Measurements from ENCODE around the gene TLR2.

Gene TLR2

GRCh38 chr4:153684182-153684970, at the start of gene TLR2:
Gene TLR2, plus strand, starts transcription at chr4:153684280. Its CDS starts 18,628 bp downstream, at chr4:153702908.
- peak; percentile 80 for DNase-seq

DNA sequence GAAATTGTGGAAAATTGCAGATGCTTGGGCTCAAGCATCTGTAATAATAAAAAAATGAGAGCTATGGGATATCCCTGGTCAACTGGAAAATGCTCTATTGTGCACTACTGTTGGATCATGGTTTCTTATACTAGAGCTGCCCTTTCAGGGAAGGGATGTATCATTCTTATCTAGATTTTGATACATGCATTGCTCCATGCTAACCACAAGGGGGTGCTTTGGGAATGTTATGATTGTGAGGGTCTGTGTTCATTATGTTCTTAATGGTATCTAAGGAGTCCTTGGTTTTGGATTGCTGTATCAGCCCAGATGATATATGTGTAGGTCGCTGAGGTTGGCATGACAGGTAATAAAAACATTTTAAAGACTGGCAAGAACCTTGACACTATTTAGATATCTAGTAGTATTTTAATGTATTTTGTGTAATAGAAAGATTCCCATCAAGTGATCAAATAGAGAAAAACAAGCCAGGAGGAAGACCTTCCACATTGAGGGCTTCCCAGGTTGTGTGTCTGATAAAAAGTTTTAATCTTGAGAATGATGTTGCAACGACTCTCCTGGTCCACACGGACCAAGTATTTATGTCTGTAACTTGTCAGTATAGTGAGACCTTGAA, 49.2 kb upstream of the TLR2 start:
- peak; percentile 44 for DNase-seq

- no peak for DNase-seq
Measured at GRCh38 chr4:153635846-153636245, 48.2 kb upstream of the TLR2 start.

GRCh38 chr4:153637201-153637600, 46.9 kb upstream of the TLR2 start:
- DNase-seq, result no peak

- no peak for DNase-seq
Measured at GRCh38 chr4:153638011-153638410, 46.1 kb upstream of the TLR2 start.

DNA sequence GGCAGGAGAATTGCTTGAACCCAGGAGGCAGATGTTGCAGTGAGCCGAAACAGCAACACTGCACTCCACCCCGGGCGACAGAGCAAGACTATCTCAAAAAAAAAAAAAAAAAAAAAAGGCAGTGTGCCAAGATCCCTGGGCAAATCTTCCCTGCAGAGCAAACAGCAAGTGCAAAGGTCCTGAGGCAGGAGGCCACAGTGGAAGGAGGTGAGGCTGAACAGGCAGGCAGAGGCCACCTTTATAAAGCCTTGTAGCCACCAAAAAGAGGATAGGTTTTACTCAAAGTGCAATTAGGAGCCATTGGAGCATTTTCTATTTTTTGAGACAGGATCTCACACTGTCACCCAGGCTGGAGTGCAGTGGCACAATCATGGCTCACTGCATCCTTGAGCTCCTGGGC, 45.1 kb upstream of the TLR2 start:
- no peak for DNase-seq

DNA sequence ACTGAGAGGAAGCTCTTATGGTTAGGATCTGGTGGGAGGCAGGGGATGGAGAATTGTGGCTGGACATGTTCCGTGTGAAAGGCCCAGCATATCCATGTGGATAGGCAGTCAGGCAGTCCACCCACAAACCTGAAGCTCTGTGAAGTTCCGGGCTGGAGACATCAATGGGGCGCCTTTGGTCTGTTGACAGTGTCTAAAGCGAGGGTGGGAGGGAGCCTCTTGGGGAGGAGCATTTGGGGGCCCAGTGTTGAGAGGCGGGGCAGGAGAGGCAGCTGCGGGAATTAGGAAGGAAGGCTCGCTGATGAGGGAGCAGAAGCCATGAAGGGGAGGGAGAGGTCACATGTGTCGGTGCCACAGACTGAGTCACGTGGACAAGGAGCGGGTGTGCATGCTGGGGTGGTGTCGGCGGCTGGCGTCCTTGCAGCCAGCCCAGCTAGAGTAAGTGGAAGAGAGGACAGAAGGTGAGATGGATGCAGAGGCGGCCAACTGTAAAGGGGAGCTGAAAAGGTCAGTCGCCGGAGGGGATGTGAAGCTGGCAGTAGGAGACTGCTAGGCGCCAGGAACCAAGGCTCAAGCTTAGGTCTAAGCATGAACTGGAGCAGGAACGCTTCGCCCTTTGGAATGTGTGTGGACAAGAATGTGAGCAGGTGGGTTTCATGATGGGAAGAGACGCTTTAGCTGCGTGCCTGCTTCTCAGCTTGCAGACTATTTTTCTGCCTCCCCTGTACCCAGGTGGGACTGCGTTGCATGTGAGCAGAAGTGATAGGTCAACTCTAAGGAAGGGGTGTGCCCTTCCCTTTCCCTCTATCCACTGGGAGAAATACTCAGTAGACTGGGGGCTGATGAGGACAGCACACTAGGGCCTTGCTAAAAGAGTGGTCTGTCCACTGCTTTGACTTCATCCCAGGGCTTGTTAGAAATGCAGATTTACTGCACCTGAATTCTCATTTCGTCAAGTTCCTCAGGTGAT, 44.0 kb upstream of the TLR2 start:
- DNase-seq, result no peak

- no peak for DNase-seq
Measured at GRCh38 chr4:153641532-153641931, 42.5 kb upstream of the TLR2 start.

DNA sequence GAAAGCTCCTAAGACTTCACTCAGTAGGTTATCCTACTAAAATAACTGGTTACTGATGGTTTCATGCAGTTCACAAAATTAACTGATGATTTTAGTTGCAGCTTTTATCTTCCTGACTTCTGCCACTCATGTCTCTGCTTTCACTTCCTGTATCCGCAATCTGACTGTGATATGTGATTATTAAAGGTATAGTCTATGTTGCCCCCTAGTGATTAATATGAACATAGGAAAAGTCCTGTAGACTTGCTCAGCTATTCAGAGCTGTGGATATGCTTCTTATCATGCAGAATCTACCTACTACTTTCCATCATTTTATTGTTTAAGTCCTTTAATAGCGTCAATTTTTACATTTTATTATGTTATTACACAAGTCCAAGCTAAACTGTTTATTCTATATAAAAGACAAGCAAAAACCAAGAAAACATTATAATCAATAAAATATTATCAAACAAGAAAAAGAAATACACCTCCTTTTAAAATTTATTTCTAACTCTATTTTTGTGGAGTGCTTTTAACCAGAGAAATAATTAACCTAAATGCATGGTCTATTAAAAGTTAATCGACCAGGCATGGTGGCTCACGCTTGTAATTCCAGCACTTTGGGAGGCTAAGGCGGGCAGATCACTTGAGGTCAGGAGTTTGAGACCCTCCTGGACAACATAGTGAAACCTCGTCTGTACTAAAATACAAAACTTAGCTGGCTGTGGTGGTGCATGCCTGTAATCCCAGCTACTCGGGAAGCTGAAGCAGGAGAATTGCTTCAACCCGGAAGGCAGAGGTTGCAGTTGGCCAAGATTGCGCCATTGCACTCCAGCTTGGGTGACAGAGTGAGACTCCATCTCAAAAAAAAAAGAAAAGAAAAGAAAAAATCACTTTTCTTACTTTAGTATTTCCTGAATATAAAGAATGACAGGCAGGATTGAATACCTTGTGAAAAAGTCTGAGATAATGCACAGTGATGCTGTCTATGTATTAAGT, 40.4 kb upstream of the TLR2 start:
- peak; percentile 69 for DNase-seq

DNA sequence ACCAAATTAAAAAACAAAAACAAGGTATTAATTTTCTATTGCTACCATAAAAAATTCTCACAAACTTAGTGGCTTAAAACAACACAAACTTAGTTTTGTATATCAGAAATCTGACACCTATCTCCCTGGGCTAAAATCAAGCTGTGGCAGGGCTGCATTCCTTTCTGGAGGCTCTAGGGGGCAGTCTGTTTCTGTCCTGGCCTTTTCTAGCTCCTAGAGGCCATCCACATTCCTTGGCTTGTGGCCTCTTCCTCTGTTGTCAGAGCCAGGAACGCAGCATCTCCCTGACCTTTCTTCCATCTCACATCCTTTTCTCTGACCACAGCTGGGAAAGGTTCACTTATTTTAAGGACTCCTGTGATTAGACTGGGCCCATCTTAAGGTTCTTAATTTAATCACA, 38.9 kb upstream of the TLR2 start:
- DNase-seq, result no peak

GRCh38 chr4:153646261-153646660, 37.8 kb upstream of the TLR2 start:
- DNase-seq, result peak; percentile 60

DNA sequence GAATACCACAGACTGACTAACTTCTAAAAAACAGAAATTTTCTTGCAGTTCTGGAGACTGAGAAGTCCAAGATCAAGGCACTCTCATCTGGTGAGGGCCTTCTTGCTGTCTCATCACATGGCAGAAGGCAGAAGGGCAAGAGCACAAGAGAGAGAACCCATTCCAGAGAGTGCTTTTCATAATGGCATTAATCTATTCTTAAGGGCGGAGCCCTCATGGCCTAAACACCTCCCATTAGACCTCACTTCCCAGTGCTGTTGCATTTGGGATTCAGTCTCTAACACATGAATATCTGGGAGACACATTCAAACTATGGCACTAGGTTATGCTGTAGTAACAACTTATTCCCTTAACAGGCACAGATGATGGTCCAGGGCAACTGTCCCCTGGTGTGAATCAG, 37.1 kb upstream of the TLR2 start:
- no peak for DNase-seq

DNA sequence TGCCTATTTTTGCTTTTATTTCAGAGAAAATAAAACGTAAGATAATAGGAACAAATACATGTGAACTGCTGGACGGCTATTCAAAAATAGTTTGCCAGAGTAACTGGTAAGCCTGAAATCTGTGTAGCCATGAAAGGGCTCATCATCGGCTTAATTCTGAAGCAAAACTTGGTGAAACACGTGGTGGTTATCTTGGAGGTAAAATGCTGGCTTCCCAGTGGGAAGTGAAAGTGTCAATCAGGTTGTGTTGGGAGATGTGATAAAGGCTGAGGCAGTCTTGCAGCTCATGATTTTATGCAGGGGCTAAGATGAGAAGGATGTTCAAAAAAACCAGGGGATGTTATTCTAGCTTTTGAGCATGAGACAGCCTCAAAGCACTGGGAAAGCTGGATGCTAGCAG, 36.1 kb upstream of the TLR2 start:
- no peak for DNase-seq

DNA sequence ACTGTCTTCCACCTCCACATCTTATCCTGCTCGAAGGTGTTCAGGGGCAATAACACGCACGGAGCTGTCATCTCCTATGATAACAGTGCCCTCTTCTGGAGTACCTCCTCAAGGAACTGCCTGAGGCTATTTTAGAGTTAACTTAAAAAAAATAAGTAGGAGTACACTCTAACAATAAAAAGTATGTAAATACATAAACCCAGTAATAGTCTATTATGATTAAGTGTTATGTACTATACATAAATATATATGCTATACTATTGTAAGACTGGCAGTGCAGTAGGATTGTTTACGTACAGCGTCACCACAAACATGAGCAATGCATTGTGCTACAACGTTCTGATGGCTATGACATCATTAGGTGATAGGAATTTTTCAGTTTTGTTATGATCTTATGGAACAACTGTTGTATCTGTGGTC, 34.5 kb upstream of the TLR2 start:
- peak; percentile 69 for DNase-seq

DNA sequence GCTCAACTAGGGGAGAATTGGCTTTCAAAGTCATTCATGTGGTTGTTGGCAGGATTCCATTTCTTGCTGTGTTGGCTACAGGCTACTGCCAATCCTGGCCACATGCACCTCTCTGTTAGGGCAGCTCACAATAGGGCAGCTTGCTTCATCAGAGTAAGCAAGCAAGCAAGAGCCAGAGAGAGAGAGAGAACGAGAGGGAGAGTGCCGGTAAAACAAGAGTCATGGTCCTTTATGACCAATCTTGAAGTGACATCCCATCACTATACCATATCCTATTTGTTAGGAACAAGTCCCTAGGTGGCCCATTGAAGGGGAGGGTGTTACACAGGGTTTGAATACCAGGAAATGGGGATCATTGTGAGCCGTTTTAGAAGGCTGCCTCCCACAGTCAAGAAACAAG, 33.0 kb upstream of the TLR2 start:
- DNase-seq, result peak; percentile 52

DNA sequence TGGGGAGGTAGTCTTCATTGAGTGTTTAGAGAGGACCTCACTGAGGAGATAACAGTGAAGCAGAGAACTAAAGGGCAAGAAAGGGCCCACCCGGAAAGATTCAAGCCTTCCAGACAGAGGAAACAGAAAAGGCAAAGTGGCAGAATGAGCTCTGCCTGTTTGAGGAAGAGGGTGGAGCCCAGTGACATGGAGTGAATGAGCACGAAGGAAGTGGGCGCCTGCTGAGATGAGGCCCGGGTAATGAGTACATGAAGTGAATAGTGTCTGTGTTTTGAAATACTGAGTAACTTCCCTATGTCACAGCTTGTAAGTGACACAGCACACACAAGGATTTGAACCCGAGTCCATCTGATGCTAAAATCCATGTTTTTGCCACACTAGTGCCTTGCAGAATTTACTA, 32.5 kb upstream of the TLR2 start:
- peak; percentile 98 for DNase-seq

DNA sequence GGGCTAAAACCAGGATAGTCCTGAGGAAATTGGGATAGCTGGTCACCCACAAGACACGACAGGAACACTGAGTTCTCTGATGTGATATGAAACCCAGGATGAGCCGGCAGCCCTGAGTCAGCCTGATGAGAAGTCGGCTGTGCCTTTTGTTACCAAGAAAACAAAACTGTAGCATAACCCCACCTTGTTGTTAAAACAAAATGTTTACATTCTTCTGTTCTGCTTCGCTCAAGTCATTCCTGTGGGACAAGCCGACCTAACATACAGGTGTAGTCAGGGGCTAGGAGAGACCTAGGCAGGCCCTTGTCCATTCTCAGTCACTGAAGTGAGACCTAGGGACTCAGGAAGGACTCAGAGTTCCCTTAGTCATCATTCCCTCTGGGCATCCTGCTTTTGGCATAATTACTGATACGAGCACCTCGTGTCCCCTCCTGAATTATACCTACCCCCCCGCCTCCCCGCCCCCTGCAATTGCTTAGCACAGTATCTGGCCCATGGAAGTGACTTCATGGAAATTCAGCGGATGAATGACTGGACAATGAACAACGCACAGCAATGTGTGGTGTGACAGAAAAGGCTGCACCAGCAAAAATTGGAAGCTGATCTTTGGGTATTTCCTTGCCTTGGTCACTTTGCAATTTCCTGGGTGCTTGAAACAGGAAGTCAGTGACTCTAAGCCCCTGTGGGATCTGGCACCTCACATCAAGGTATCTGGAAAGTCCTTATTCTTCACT, 31.9 kb upstream of the TLR2 start:
- DNase-seq, result peak; percentile 94

GRCh38 chr4:153655002-153655541, 29.0 kb upstream of the TLR2 start:
- peak; percentile 38 for DNase-seq

- peak; percentile 93 for DNase-seq
Measured at GRCh38 chr4:153655928-153656327, 28.2 kb upstream of the TLR2 start.

- peak; percentile 94 for DNase-seq
Measured at GRCh38 chr4:153661215-153661822, 22.8 kb upstream of the TLR2 start.

DNA sequence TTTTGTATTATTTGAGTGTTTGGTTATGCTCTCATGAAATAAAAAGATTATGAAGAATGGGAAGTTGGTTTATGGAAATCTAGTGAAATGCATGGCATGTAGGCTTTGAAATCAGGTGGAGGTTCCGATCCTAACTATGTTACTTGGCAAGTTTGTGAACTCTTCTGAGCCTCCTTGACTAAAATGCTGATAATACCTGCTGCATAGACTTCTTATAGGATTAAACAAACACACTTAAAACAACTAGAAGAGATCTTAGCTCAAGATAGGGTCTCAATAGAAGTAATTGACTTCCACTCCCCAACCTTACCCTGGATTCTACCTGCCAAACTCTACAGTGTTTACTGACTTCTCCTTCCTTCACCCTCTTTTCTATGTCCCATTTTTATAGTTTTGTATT, 22.2 kb upstream of the TLR2 start:
- no peak for DNase-seq

All from inflammatory macrophage treated with lipopolysaccharide for 4 hours (primary cell).